ENCODE results near the gene PRKACA.

The PRKACA gene

GRCh38 chr19:14116918-14117578, 514 bp downstream of the PRKACA start:
- Histone ChIP-seq H3K27ac (ENCODE audit: low read depth, low read length) (no peak overlapping the region), H3K4me3 (ENCODE audit: low read depth in 1 of 2, low read length in 2 of 2) (peak overlapping the region; percentile 70 to 75), H3K4me1 (ENCODE audit: control insufficient read depth in 1 of 2, insufficient read depth in 2 of 2, low read length in 2 of 2) (peaks cover 44 to 47% of the 10 kb centered on the region in 2 donors)

GRCh38 chr19:14116525-14116917, 1.0 kb downstream of the PRKACA start:
- Histone ChIP-seq H3K36me3 (ENCODE audit: control insufficient read depth in 1 of 2, insufficient read depth in 2 of 2, low read length in 2 of 2) (no peaks in the 10 kb centered on the region), H3K9ac (ENCODE audit: low read depth in 1 of 2, low read length in 2 of 2) (peak overlapping the region; percentile 58 to 77), H3K4me1 (ENCODE audit: control insufficient read depth in 1 of 2, insufficient read depth in 2 of 2, low read length in 2 of 2) (peaks cover 44 to 47% of the 10 kb centered on the region in 2 donors), H3K4me3 (ENCODE audit: low read depth in 1 of 2, low read length in 2 of 2) (peak overlapping the region; percentile 70 to 75), H3K9me3 (ENCODE audit: control insufficient read depth in 1 of 2, low read length in 2 of 2) (no peaks in the 10 kb centered on the region), H3K27me3 (ENCODE audit: control insufficient read depth in 1 of 2, insufficient read depth in 2 of 2, low read length in 2 of 2) (no peaks in the 10 kb centered on the region), H3K27ac (ENCODE audit: low read depth, low read length) (no peak overlapping the region)

More at GRCh38 chr19:14116918-14117578, 514 bp downstream of the PRKACA start:
- H3K36me3 ChIP-seq (ENCODE audit: control insufficient read depth in 1 of 2, insufficient read depth in 2 of 2, low read length in 2 of 2): no peaks in the 10 kb centered on the region
- H3K27me3 ChIP-seq (ENCODE audit: control insufficient read depth in 1 of 2, insufficient read depth in 2 of 2, low read length in 2 of 2): no peaks in the 10 kb centered on the region
- no peaks in the 10 kb centered on the region for H3K9me3 ChIP-seq (ENCODE audit: control insufficient read depth in 1 of 2, low read length in 2 of 2)
- peak overlapping the region; percentile 58 to 77 for H3K9ac ChIP-seq (ENCODE audit: low read depth in 1 of 2, low read length in 2 of 2)

GRCh38 chr19:14115756-14116155, 1.8 kb downstream of the PRKACA start:
- H3K4me1 ChIP-seq (ENCODE audit: control insufficient read depth in 1 of 2, insufficient read depth in 2 of 2, low read length in 2 of 2): peaks cover 44 to 47% of the 10 kb centered on the region in 2 donors
- no peaks in the 10 kb centered on the region for H3K27me3 ChIP-seq (ENCODE audit: control insufficient read depth in 1 of 2, insufficient read depth in 2 of 2, low read length in 2 of 2)
- no peak overlapping the region for H3K4me3 ChIP-seq (ENCODE audit: low read depth in 1 of 2, low read length in 2 of 2)
- peak overlapping the region in 1 of 2 donors; percentile 77 for H3K9ac ChIP-seq (ENCODE audit: low read depth in 1 of 2, low read length in 2 of 2)
- H3K27ac ChIP-seq (ENCODE audit: low read depth, low read length): no peak overlapping the region
- no peaks in the 10 kb centered on the region for H3K36me3 ChIP-seq (ENCODE audit: control insufficient read depth in 1 of 2, insufficient read depth in 2 of 2, low read length in 2 of 2)
- H3K9me3 ChIP-seq (ENCODE audit: control insufficient read depth in 1 of 2, low read length in 2 of 2): no peaks in the 10 kb centered on the region

GRCh38 chr19:14114854-14115253, 2.7 kb downstream of the PRKACA start:
- Histone ChIP-seq H3K27ac (ENCODE audit: low read depth, low read length) (no peak overlapping the region), H3K4me3 (ENCODE audit: low read depth in 1 of 2, low read length in 2 of 2) (no peak overlapping the region), H3K36me3 (ENCODE audit: control insufficient read depth in 1 of 2, insufficient read depth in 2 of 2, low read length in 2 of 2) (no peaks in the 10 kb centered on the region), H3K4me1 (ENCODE audit: control insufficient read depth in 1 of 2, insufficient read depth in 2 of 2, low read length in 2 of 2) (peaks cover 41 to 47% of the 10 kb centered on the region in 2 donors), H3K9ac (ENCODE audit: low read depth in 1 of 2, low read length in 2 of 2) (no peak overlapping the region), H3K27me3 (ENCODE audit: control insufficient read depth in 1 of 2, insufficient read depth in 2 of 2, low read length in 2 of 2) (no peaks in the 10 kb centered on the region), H3K9me3 (ENCODE audit: control insufficient read depth in 1 of 2, low read length in 2 of 2) (no peaks in the 10 kb centered on the region)

GRCh38 chr19:14114439-14114838, 3.1 kb downstream of the PRKACA start:
- no peaks in the 10 kb centered on the region for H3K27me3 ChIP-seq (ENCODE audit: control insufficient read depth in 1 of 2, insufficient read depth in 2 of 2, low read length in 2 of 2)
- H3K9me3 ChIP-seq (ENCODE audit: control insufficient read depth in 1 of 2, low read length in 2 of 2): no peaks in the 10 kb centered on the region
- H3K27ac ChIP-seq (ENCODE audit: low read depth, low read length): no peak overlapping the region
- no peaks in the 10 kb centered on the region for H3K36me3 ChIP-seq (ENCODE audit: control insufficient read depth in 1 of 2, insufficient read depth in 2 of 2, low read length in 2 of 2)
- H3K4me3 ChIP-seq (ENCODE audit: low read depth in 1 of 2, low read length in 2 of 2): no peak overlapping the region
- no peak overlapping the region for H3K9ac ChIP-seq (ENCODE audit: low read depth in 1 of 2, low read length in 2 of 2)
- H3K4me1 ChIP-seq (ENCODE audit: control insufficient read depth in 1 of 2, insufficient read depth in 2 of 2, low read length in 2 of 2): peaks cover 37 to 45% of the 10 kb centered on the region in 2 donors

- no peaks in the 10 kb centered on the region for H3K9me3 ChIP-seq (ENCODE audit: control insufficient read depth in 1 of 2, low read length in 2 of 2)
- no peak overlapping the region for H3K4me3 ChIP-seq (ENCODE audit: low read depth in 1 of 2, low read length in 2 of 2)
- no peaks in the 10 kb centered on the region for H3K36me3 ChIP-seq (ENCODE audit: control insufficient read depth in 1 of 2, insufficient read depth in 2 of 2, low read length in 2 of 2)
- no peak overlapping the region for H3K27ac ChIP-seq (ENCODE audit: low read depth, low read length)
- no peaks in the 10 kb centered on the region for H3K27me3 ChIP-seq (ENCODE audit: control insufficient read depth in 1 of 2, insufficient read depth in 2 of 2, low read length in 2 of 2)
- H3K4me1 ChIP-seq (ENCODE audit: control insufficient read depth in 1 of 2, insufficient read depth in 2 of 2, low read length in 2 of 2): peaks cover 32 to 39% of the 10 kb centered on the region in 2 donors
- no peak overlapping the region for H3K9ac ChIP-seq (ENCODE audit: low read depth in 1 of 2, low read length in 2 of 2)
These were observed 3.7 kb downstream of the PRKACA start for GRCh38 chr19:14113762-14114414.

- Histone ChIP-seq H3K4me1 (ENCODE audit: control insufficient read depth in 1 of 2, insufficient read depth in 2 of 2, low read length in 2 of 2) (peaks cover 25 to 33% of the 10 kb centered on the region in 2 donors), H3K9ac (ENCODE audit: low read depth in 1 of 2, low read length in 2 of 2) (peak overlapping the region in 1 of 2 donors; percentile 17), H3K4me3 (ENCODE audit: low read depth in 1 of 2, low read length in 2 of 2) (no peak overlapping the region)
These were observed 4.7 kb downstream of the PRKACA start for GRCh38 chr19:14112809-14113385.

GRCh38 chr19:14112051-14112808, 5.3 kb downstream of the PRKACA start:
- Histone ChIP-seq H3K9me3 (ENCODE audit: control insufficient read depth in 1 of 2, low read length in 2 of 2) (no peaks in the 10 kb centered on the region), H3K27ac (ENCODE audit: low read depth, low read length) (no peak overlapping the region), H3K36me3 (ENCODE audit: control insufficient read depth in 1 of 2, insufficient read depth in 2 of 2, low read length in 2 of 2) (peaks cover 0 to 4% of the 10 kb centered on the region in 2 donors), H3K4me3 (ENCODE audit: low read depth in 1 of 2, low read length in 2 of 2) (no peak overlapping the region), H3K9ac (ENCODE audit: low read depth in 1 of 2, low read length in 2 of 2) (peak overlapping the region in 1 of 2 donors; percentile 17), H3K4me1 (ENCODE audit: control insufficient read depth in 1 of 2, insufficient read depth in 2 of 2, low read length in 2 of 2) (peaks cover 25 to 33% of the 10 kb centered on the region in 2 donors), H3K27me3 (ENCODE audit: control insufficient read depth in 1 of 2, insufficient read depth in 2 of 2, low read length in 2 of 2) (no peaks in the 10 kb centered on the region)

More at GRCh38 chr19:14112809-14113385, 4.7 kb downstream of the PRKACA start:
- no peaks in the 10 kb centered on the region for H3K27me3 ChIP-seq (ENCODE audit: control insufficient read depth in 1 of 2, insufficient read depth in 2 of 2, low read length in 2 of 2)
- no peaks in the 10 kb centered on the region for H3K36me3 ChIP-seq (ENCODE audit: control insufficient read depth in 1 of 2, insufficient read depth in 2 of 2, low read length in 2 of 2)
- peak overlapping the region; percentile 64 for H3K27ac ChIP-seq (ENCODE audit: low read depth, low read length)
- H3K9me3 ChIP-seq (ENCODE audit: control insufficient read depth in 1 of 2, low read length in 2 of 2): no peaks in the 10 kb centered on the region

- H3K4me3 ChIP-seq (ENCODE audit: low read depth in 1 of 2, low read length in 2 of 2): no peak overlapping the region
- no peaks in the 10 kb centered on the region for H3K9me3 ChIP-seq (ENCODE audit: control insufficient read depth in 1 of 2, low read length in 2 of 2)
- no peak overlapping the region for H3K27ac ChIP-seq (ENCODE audit: low read depth, low read length)
- peaks cover 0 to 6% of the 10 kb centered on the region in 2 donors for H3K36me3 ChIP-seq (ENCODE audit: control insufficient read depth in 1 of 2, insufficient read depth in 2 of 2, low read length in 2 of 2)
- H3K4me1 ChIP-seq (ENCODE audit: control insufficient read depth in 1 of 2, insufficient read depth in 2 of 2, low read length in 2 of 2): peaks cover 22 to 28% of the 10 kb centered on the region in 2 donors
- H3K9ac ChIP-seq (ENCODE audit: low read depth in 1 of 2, low read length in 2 of 2): no peak overlapping the region
- no peaks in the 10 kb centered on the region for H3K27me3 ChIP-seq (ENCODE audit: control insufficient read depth in 1 of 2, insufficient read depth in 2 of 2, low read length in 2 of 2)
These were observed 6.1 kb downstream of the PRKACA start for GRCh38 chr19:14111486-14111885.
